ENCODE results near the gene EPB41L4A.

EPB41L4A gene

GRCh38 chr5:112310746-112311145 lies 108.3 kb downstream of the EPB41L4A start:
- no peak for DNase-seq (ENCODE audit: low read depth)

GRCh38 chr5:112308608-112309007 lies 110.5 kb downstream of the EPB41L4A start:
- DNase-seq (ENCODE audit: low read depth) = no peak

- no peak for DNase-seq (ENCODE audit: low read depth)
These were observed 112.1 kb downstream of the EPB41L4A start for GRCh38 chr5:112306956-112307355.

GRCh38 chr5:112304743-112305142 lies 114.3 kb downstream of the EPB41L4A start:
- no peak for DNase-seq (ENCODE audit: low read depth)

GRCh38 chr5:112303685-112304084 lies 115.4 kb downstream of the EPB41L4A start:
- DNase-seq (ENCODE audit: low read depth) = no peak

GRCh38 chr5:112294126-112294525 lies 125.0 kb downstream of the EPB41L4A start:
- no peak for DNase-seq (ENCODE audit: low read depth)

GRCh38 chr5:112293587-112293986 lies 125.5 kb downstream of the EPB41L4A start:
- DNase-seq (ENCODE audit: low read depth) = no peak

- no peak for DNase-seq (ENCODE audit: low read depth)
These were observed 128.4 kb downstream of the EPB41L4A start for GRCh38 chr5:112290691-112291090.

GRCh38 chr5:112289465-112289864 lies 129.6 kb downstream of the EPB41L4A start:
- no peak for DNase-seq (ENCODE audit: low read depth)

GRCh38 chr5:112283943-112284929 lies 134.8 kb downstream of the EPB41L4A start:
- no peak for DNase-seq (ENCODE audit: low read depth)

- DNase-seq (ENCODE audit: low read depth) = no peak
These were observed 136.0 kb downstream of the EPB41L4A start for GRCh38 chr5:112283034-112283582.

- no peak for DNase-seq (ENCODE audit: low read depth)
These were observed 140.0 kb downstream of the EPB41L4A start for GRCh38 chr5:112279082-112279481.

- DNase-seq (ENCODE audit: low read depth) = no peak
These were observed 142.1 kb downstream of the EPB41L4A start for GRCh38 chr5:112276991-112277390.

- no peak for DNase-seq (ENCODE audit: low read depth)
These were observed 143.4 kb downstream of the EPB41L4A start for GRCh38 chr5:112275671-112276070.

GRCh38 chr5:112270299-112271293 lies 148.5 kb downstream of the EPB41L4A start:
- no peak for DNase-seq (ENCODE audit: low read depth)

GRCh38 chr5:112267231-112267630 lies 151.8 kb downstream of the EPB41L4A start:
- no peak for DNase-seq (ENCODE audit: low read depth)

- DNase-seq (ENCODE audit: low read depth) = no peak
These were observed 154.4 kb downstream of the EPB41L4A start for GRCh38 chr5:112264666-112265065.

- DNase-seq (ENCODE audit: low read depth) = no peak
These were observed 154.9 kb downstream of the EPB41L4A start for GRCh38 chr5:112264151-112264550.

- no peak for DNase-seq (ENCODE audit: low read depth)
These were observed 155.6 kb downstream of the EPB41L4A start for GRCh38 chr5:112263469-112263868.

GRCh38 chr5:112258571-112258970 lies 160.5 kb downstream of the EPB41L4A start:
- no peak for DNase-seq (ENCODE audit: low read depth)

- DNase-seq (ENCODE audit: low read depth) = no peak
These were observed 161.1 kb downstream of the EPB41L4A start for GRCh38 chr5:112257976-112258375.

GRCh38 chr5:112257005-112257404 lies 162.1 kb downstream of the EPB41L4A start:
- no peak for DNase-seq (ENCODE audit: low read depth)

Measured in activated T-helper 1 cell treated with Interleukin-2 at 50 U/mL for 16 hours (primary cell).